ENCODE data around the gene MYCBP2.
A peak's percentile ranks its signal among the peaks of the same experiment; 100 is the strongest.

MYCBP2 gene

GRCh38 chr13:77328819-77329132 is 1.9 kb upstream of the MYCBP2 start:
- H3K9me3 ChIP-seq, result no peaks in the 10 kb centered on the region
- no peaks in the 10 kb centered on the region for H3K36me3 ChIP-seq
- H3K4me1 ChIP-seq, result peaks cover 0 to 37% (median 15%) of the 10 kb centered on the region in 4 donors
- peak overlapping the region; percentile 80 to 85 for H3K27ac ChIP-seq
- H3K4me3 ChIP-seq, result peak overlapping the region; percentile 81
- H3K27me3 ChIP-seq, result no peaks in the 10 kb centered on the region
- no peak for TF ChIP-seq CTCF (IDR thresholded peaks at IDR 0.05)
- intact Hi-C loops (cut with DNase I; ENCODE audit: low total_unique reads), result loop anchor here (5.0 to 10.0 kb wide), 2 partner anchors 59 to 366 kb away; partner anchors contain the start of gene SLAIN1
- no peak for DNase-seq

DNA sequence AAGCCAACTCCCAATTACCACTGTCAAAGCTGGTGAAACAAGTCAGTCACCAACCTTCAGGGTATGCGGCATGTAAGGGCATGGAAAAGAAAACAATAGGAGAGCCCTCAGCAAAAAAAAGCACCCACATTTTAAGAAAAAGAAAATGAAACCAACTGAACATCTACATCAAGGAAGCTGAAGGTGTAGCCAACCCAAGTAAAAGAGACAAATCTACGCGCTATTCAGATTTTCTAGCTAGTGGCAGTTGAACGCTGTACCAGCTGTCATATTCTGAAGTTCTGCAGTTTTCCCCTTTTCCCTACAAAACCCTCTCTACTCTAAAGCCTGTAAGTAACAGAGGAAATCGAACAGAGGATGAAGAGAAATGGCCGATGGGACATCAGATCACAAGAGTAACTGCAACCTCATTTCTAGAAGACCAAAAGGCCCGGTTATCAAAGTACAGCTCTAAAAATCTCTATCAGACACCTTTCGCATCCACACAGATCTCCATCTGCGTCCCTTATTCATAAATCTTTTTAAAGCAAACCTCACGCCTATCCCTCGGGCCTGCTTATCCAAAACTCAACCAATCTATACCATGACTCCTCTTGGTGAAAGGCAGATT is 1.4 kb downstream of the MYCBP2 start:
- intact Hi-C loops (cut with DNase I; ENCODE audit: low total_unique reads), result loop anchor here (5.0 to 10.0 kb wide), 2 partner anchors 62 to 369 kb away; partner anchors contain the start of gene SLAIN1
- no peaks in the 10 kb centered on the region for H3K27me3 ChIP-seq
- peak overlapping the region; percentile 70 to 93 for H3K4me3 ChIP-seq
- TF ChIP-seq CTCF (IDR thresholded peaks at IDR 0.05), result no peak
- no peak for DNase-seq
- H3K9me3 ChIP-seq, result no peaks in the 10 kb centered on the region
- H3K4me1 ChIP-seq, result peaks cover 0 to 68% (median 26%) of the 10 kb centered on the region in 4 donors
- no peaks in the 10 kb centered on the region for H3K36me3 ChIP-seq
- peak overlapping the region; percentile 85 to 91 for H3K27ac ChIP-seq

DNA sequence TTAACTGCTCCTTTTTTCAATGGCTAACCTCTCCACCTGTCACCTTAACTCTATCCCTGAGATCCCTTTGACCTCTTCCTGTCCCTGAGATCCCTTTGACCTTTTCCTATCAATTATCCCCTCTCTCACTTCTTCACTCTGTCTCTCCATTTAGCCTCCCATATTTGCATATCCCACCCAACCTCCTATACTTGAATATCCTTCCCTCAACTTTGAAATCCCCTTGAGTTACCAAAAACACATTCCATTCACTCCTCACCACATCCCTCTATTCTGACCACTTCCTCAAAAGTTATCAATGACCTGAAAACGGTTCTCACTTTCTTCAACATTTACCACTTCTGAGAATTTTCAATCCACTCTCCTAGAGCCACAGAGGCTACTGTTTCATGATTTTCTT is 3.0 kb downstream of the MYCBP2 start:
- H3K36me3 ChIP-seq, result no peaks in the 10 kb centered on the region
- no peak overlapping the region for H3K4me3 ChIP-seq
- intact Hi-C loops (cut with DNase I; ENCODE audit: low total_unique reads), result loop anchor here (10.0 kb wide), 1 partner anchor 371 kb away; the partner anchor contains the start of gene SLAIN1
- peaks cover 0 to 65% (median 29%) of the 10 kb centered on the region in 4 donors for H3K4me1 ChIP-seq
- DNase-seq, result no peak
- H3K27ac ChIP-seq, result no peak overlapping the region
- H3K27me3 ChIP-seq, result no peaks in the 10 kb centered on the region
- TF ChIP-seq CTCF (IDR thresholded peaks at IDR 0.05), result no peak
- no peaks in the 10 kb centered on the region for H3K9me3 ChIP-seq

DNA sequence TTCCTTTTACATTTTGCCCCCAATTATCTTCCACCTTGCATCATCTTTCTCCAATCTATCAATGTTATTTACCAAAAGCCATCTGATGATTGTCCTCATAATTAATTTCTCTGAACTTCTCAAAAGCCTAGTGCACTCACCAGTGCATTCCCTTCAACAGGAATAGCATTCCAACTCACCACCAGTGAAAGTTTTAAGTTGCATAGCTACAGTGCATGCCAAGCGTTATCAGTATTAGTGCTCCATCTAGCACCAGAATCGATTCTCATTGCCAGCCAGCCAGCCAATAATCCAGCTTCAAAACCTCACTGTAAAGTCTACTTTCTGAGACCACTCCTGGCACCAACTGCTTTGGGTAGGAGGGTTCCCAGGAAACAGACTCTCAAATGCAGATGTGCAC is 7.4 kb downstream of the MYCBP2 start:
- DNase-seq, result no peak
- peaks cover 0 to 63% (median 22%) of the 10 kb centered on the region in 4 donors for H3K4me1 ChIP-seq
- no peaks in the 10 kb centered on the region for H3K9me3 ChIP-seq
- no peaks in the 10 kb centered on the region for H3K27me3 ChIP-seq
- H3K27ac ChIP-seq, result no peak overlapping the region
- intact Hi-C loops (cut with DNase I; ENCODE audit: low total_unique reads), result no loop called here
- H3K4me3 ChIP-seq, result no peak overlapping the region
- peaks cover 0 to 6% (median 0%) of the 10 kb centered on the region in 3 donors for H3K36me3 ChIP-seq
- no peak for TF ChIP-seq CTCF (IDR thresholded peaks at IDR 0.05)

GRCh38 chr13:77318741-77319140 is 8.2 kb downstream of the MYCBP2 start:
- Histone ChIP-seq H3K36me3 (peaks cover 0 to 6% (median 0%) of the 10 kb centered on the region in 3 donors), H3K9me3 (no peaks in the 10 kb centered on the region), H3K27me3 (no peaks in the 10 kb centered on the region), H3K4me1 (peaks cover 0 to 55% (median 18%) of the 10 kb centered on the region in 4 donors), H3K27ac (no peak overlapping the region), H3K4me3 (no peak overlapping the region)
- intact Hi-C loops (cut with DNase I; ENCODE audit: low total_unique reads), result no loop called here
- no peak for DNase-seq
- TF ChIP-seq CTCF (IDR thresholded peaks at IDR 0.05), result no peak

Data from tibial artery (tissue), 4 donors.